Dedifferentiated amniotic fluid mesenchymal stem cell (primary cell): ENCODE data around the gene TRIM72.
"Not testable (repeated sequence)": the region's sequence is repeated elsewhere in the genome, so short reads cannot be mapped to it uniquely, and the experiment has no call there.

Experiments used
- DNase-seq: peaks from one replicate; pipeline ENCODE4 v3.0.0-alpha.2; 2016; ENCODE audit errors: extremely low spot score

The TRIM72 gene

GRCh38 chr16:31190818-31191444 is 23.0 kb upstream of the TRIM72 start:
- DNase-seq: no peak

- DNase-seq: no peak
These were observed 22.1 kb upstream of the TRIM72 start for GRCh38 chr16:31191697-31192428.

- no peak for DNase-seq
These were observed 20.9 kb upstream of the TRIM72 start for GRCh38 chr16:31192856-31193642.

- no peak for DNase-seq
These were observed 20.0 kb upstream of the TRIM72 start for GRCh38 chr16:31193874-31194273.

GRCh38 chr16:31194898-31195297 is 19.0 kb upstream of the TRIM72 start:
- no peak for DNase-seq

- DNase-seq: not testable (repeated sequence)
These were observed 18.1 kb upstream of the TRIM72 start for GRCh38 chr16:31195861-31196260.

GRCh38 chr16:31196324-31197088 is 17.4 kb upstream of the TRIM72 start:
- no peak for DNase-seq

GRCh38 chr16:31198207-31198882 is 15.6 kb upstream of the TRIM72 start:
- no peak for DNase-seq

- DNase-seq: no peak
These were observed 14.4 kb upstream of the TRIM72 start for GRCh38 chr16:31199430-31200041.

GRCh38 chr16:31200111-31200510 is 13.8 kb upstream of the TRIM72 start:
- DNase-seq: not testable (repeated sequence)

GRCh38 chr16:31200821-31201568 is 12.9 kb upstream of the TRIM72 start:
- no peak for DNase-seq

GRCh38 chr16:31201582-31202413 is 12.1 kb upstream of the TRIM72 start:
- DNase-seq: no peak

- no peak for DNase-seq
These were observed 11.2 kb upstream of the TRIM72 start, which contains the start of gene PYCARD for GRCh38 chr16:31202414-31203375. Gene PYCARD, minus strand, starts transcription at chr16:31202760. Its CDS starts 70 bp downstream, at chr16:31202690.

- DNase-seq: no peak
These were observed 8.8 kb upstream of the TRIM72 start for GRCh38 chr16:31204871-31205666.

GRCh38 chr16:31206776-31207175 is 7.1 kb upstream of the TRIM72 start:
- no peak for DNase-seq

GRCh38 chr16:31213342-31213741 is 577 bp upstream of the TRIM72 start:
- DNase-seq: no peak

GRCh38 chr16:31214708-31215286 is 878 bp downstream of the TRIM72 start:
- no peak for DNase-seq
